NCI-H1436 treated with DMSO at 0.1 percent for 48 hours (cell line): ENCODE results near the gene PTMS.

Source experiments
- DNase-seq: peaks from one replicate; lab custom pipeline; 2025; lab: John Stamatoyannopoulos, UW

The PTMS gene

DNA sequence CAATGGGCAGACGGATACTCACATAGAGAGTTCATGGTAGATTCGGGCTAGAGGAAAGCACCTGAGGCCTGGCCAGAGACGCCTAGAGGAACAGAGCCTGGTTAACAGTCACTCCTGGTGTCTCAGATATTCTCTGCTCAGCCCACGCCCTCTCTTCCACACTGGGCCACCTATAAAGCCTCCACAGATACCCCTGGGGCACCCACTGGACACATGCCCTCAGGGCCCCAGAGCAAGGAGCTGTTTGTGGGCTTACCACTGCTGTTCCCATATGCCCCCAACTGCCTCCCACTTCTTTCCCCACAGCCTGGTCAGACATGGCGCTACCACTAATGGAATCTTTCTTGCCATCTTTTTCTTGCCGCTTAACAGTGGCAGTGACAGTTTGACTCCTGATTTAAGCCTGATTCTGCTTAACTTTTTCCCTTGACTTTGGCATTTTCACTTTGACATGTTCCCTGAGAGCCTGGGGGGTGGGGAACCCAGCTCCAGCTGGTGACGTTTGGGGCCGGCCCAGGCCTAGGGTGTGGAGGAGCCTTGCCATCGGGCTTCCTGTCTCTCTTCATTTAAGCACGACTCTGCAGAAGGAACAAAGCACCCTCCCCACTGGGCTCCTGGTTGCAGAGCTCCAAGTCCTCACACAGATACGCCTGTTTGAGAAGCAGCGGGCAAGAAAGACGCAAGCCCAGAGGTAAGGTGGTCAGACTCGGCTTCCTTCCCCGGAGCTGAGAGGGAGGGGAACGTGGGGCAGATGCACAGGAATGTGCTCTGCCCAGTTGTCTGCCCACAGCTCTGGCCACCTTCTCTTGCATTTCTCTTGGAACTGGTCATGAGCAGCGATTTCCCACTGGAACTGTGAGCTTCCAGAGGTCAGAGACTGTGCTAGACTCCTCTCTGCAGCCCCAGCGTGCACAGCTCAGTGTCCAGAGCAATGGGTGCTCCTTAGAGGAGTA, 23.1 kb downstream of the PTMS start, which contains the start of gene CD4:
Gene CD4 (plus strand): TSS at position 557 of the 953 bp plus-strand sequence. CDS start 10,611 bp downstream, outside the sequence.
- DNase-seq: no peak

DNA sequence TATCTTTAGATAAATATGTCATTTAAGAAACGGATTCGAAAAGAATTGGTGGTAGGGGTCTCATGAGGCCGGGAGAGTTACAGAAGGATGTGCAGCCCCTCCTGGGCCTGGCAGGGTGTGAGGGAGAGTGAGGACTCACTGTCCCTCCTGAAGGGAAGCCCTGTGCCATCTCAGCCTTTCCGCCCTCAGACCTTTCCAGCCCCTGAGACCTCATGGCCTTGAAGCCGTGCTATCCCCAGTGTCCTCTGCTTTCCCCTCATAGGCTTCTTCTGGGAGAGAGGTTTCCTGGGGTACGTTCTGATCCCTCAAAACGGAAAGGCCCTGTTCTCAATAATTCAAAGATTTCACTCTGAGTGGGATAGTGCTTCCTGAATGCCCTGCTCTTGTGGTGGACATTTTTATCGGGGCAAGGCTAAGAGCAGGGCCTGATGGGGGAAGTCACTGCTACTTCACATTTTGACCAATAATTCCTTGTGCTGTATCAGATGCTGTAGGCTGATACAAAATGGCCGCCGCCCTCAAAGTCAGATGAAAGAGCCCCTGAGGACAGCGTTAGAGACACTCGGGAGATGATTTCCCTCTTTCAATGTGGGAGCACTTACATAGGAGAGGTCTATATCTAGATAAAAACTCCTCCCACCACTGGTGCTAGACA, 24.5 kb downstream of the PTMS start:
- no peak for DNase-seq

DNA sequence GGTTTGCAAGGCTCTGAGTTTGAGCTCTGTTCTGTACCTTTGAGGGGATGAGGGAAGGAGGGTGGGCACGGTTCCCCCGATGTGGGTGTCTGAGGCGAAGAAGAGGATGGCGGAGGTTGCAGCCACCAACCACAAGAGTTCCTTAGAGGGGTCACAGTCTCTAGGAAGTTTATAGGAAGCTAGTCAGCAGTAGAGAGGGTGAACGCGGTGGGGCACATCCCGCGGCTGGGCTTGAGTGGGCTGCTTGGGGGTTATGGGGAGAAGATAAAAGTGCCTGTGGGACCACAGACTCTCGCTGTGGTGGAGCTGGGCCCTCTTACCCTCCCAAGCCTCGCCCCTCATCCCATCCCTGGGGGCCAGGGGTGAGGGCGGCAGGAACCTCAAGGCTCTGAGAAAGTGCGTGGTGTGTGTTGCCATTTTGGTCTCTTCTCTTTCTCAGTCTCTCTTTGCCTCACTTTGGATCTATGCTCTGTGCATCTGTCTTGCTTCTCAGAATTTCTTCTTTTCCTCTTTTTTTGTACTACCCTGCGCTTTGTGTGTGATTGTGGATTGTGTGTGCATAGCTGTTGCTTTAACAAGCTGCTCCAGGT, 25.9 kb downstream of the PTMS start:
- no peak for DNase-seq

DNA sequence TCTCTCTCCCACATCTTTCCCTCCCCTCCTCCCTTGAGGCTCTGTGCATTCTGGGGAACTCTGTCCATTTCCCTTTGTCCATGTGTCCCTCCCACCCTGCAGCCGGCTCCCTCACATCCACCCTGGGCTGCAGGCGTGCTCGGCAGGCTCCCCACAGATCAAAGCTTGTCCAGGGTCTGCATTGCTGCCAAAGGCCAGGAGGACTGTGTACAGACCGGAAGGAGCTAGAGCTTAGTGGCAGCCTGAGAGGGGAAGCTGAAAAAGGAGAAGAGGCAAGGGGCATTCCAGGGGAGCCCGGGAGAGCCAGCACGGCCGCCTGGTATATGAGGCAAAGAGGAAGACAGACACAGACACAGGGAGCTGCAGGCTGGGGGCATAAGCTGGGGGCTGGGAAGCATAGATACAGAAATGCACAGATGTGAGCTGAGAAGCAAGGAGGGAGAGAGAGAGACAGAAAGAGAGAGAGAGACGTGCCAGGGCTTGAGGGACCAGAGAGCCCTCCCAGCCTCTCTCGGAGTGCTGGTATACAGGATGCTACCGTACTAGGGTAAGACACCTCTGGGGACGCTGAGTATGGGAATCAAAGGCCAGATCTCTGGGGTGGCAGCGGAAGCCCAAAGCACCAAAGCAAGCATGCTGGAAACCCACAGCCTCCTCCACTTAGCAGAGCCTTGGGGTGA, 26.5 kb downstream of the PTMS start:
- DNase-seq: no peak

DNA sequence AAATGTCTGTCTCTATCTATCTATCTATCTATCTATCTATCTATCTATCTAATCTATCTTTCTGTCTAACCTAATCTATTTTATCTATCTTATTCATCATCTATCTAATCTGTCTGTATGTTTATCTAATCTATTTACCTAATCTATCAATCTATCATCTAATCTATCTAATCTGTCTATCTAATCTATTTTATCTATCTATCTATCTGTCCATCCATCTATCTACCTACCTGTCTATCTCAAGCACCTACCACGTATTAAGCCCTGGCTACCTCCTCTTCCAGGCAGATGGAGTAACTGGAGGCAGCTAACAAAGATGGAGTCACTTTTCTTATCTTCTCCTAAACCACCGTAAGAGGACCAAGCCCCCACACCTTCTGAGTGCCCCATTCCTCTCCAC, 28.9 kb downstream of the PTMS start:
- no peak for DNase-seq

DNA sequence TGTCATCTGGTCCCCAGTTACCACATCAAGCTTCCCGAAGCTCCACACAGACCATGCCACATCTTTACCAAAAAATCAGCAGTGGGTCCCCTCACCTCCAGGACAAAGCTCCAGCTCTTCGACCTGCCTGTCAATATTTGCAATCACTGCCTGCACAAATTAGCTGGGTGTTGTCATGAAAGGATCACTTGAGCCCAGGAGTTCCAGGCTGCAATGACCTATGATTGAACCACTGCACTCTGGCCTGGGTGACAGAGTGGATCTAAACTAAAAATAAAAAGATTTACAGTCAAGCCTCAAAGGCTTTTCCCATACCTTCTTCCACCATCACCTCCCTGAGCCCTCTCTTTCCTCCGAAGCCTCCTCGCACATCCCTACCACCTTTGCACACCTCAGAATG, 30.4 kb downstream of the PTMS start:
- DNase-seq: no peak

DNA sequence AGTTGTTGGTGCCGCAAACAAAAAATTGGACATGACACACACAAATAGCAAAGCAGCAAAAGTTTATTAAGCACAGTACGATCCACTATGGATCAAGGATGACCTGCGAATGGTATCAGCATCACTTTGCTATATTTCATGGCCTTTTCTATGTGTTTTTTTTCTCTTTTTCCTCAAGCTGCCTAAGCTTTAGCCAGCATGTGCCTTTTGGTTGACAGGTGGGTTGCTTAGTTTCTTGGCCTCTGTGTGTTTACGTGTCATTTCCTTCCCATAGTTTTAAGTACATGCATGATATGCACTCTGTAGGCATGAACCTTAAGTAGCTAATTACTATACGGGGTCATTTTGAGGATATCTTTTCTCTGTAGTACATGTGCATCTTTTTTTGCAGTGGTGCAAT, 33.0 kb downstream of the PTMS start:
- DNase-seq: no peak

DNA sequence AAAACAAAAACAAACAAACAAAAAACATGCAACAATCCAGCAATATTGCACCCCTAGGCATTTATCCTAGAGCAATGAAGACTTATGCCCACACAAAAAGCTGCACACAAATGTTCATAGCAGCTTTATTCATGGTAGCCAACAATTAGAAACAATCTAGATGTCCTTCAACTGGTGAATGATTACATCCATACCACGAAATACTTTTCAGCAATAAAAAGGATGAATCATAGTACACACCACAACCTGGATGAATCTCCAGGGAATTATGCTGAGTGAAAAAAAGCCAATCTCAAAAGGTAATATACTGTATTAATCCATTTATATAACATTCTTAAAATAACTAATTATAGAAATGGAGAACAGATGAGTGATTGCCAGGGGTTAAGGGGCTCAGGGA, 41.0 kb downstream of the PTMS start:
- DNase-seq: no peak

DNA sequence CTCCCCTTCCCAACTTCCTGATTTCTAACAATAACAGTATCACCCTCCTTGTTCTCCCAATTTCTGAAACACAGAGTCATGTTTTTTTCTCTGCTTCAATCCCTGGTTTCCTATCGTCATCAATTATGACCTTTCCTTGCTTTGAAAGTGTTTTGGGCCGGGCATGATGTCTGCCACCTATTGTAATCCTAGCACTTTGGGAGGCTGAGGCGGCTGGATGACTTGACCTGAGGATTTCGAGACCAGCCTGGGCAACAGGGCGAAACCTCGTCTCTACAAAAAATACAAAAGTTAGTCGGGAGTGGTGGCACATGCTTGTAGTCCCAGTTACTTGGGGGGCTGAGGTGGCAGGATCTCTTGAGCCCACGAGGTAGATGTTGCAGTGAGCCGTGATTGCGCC, 42.9 kb downstream of the PTMS start:
- no peak for DNase-seq

DNA sequence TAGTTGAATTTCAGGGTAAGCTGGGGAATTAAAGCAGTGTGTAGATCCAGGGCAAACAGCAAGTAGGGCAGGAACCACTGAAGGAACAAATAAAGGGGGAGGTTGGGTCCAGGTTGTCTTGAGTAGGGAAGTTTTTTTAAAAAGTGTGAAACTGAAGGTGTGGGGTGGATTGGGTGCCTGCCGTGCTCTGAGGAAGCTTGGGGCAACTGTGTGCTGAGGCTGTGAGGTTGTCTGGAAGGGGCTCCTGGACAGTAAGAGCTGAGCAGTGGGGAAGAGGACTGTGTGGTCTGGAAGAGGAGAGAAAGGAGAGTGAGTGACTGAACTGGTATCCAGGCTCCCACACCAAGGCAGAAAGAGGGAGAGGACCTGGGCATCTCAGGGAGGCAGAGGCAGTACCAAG, 44.6 kb downstream of the PTMS start:
- no peak for DNase-seq

DNA sequence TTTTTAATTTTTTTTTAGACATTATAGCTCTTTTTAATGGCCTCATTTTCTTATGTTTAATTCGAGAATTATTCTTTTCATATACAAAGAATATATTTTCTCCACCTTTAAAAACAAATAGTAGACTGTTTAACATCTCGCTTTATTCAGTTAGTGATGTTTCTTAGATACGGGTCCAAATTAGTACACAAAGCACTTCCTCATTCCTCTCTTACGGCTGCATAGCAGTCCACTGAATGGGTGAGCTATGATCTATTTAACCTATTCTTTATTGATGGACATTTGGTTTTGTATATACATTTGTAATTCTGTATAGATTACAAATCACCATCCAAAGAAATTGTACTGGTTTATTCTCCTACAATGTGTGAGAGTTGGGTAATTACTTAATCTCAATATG, 47.2 kb downstream of the PTMS start:
- DNase-seq: no peak

DNA sequence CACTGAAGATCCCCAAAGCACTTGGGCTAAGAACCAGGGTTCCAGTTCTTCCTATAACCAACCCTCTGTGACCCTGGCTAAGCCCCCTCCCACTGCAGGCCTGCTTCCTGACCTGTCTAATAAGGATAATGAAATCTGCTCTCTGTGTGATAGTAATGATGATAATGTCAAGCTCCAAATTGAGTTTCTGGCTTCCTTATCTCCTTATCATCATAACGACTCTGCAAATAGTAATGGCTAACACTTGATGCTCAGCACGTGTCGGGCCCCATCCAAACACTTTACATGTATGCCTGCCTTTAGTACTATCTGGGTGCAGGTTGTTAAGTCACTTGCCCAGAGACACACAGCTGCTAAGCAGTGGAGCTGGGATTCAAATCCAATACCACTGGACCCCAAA, 50.4 kb downstream of the PTMS start:
- DNase-seq: no peak

DNA sequence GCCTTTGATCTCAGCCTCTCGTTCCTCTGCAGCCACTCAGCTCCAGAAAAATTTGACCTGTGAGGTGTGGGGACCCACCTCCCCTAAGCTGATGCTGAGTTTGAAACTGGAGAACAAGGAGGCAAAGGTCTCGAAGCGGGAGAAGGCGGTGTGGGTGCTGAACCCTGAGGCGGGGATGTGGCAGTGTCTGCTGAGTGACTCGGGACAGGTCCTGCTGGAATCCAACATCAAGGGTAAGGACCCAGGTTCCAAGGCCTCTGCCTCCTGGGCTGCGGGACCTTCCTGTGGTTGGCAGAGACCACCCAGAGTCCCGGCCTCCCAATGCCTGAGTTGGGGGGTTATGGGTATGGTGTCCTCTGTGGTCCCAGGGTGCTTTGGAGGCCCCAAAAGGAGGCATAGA, 50.9 kb downstream of the PTMS start:
- no peak for DNase-seq

DNA sequence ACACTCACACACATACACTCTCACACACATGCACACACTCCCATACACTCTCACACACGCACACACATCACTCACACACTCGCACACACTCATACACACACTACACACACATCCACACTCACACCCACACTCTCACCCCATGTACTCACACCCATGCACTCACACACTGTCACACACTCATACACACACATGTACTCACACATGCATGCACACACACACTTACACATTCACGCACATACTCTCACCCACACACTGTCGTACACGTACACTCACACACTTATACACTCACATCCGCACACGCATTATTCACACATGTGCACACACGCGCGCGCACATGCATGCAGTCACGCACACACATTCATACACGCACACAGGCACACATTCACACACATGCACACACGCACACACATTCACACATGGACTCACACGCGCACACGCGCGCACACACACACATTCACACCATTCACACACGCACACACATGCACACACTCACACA, 51.5 kb downstream of the PTMS start:
- no peak for DNase-seq

DNA sequence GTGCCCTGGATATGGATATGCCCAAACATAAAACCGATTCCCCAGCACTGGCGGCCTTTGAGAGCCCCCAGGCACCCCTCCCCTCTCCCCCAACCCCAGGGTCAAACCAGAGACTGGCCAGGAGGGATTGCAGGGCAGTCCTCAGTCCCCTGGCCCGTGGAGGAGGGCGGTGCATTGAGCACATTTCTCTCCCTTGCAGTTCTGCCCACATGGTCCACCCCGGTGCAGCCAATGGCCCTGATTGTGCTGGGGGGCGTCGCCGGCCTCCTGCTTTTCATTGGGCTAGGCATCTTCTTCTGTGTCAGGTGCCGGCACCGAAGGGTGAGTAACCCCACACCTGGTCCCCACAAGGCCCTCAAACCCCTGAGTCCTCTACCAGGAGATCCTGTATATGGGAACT, 52.1 kb downstream of the PTMS start:
- DNase-seq: no peak

DNA sequence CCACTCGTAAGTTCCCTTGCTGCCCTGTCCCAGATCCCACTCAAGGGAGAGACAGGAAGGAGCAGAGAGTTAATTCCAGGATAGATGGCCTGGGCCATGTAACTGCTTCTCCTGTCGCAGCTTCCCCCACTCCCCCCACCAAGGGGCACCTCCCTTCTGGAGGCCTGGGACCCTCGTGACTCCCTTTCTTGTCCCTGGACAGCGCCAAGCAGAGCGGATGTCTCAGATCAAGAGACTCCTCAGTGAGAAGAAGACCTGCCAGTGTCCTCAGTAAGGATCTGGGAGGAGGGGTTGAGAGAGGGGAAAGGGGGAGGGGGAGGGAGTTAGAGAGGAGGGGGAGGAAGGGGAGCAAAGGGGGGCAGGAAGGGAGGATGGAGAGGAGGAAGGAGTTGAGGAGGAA, 52.5 kb downstream of the PTMS start:
- no peak for DNase-seq

DNA sequence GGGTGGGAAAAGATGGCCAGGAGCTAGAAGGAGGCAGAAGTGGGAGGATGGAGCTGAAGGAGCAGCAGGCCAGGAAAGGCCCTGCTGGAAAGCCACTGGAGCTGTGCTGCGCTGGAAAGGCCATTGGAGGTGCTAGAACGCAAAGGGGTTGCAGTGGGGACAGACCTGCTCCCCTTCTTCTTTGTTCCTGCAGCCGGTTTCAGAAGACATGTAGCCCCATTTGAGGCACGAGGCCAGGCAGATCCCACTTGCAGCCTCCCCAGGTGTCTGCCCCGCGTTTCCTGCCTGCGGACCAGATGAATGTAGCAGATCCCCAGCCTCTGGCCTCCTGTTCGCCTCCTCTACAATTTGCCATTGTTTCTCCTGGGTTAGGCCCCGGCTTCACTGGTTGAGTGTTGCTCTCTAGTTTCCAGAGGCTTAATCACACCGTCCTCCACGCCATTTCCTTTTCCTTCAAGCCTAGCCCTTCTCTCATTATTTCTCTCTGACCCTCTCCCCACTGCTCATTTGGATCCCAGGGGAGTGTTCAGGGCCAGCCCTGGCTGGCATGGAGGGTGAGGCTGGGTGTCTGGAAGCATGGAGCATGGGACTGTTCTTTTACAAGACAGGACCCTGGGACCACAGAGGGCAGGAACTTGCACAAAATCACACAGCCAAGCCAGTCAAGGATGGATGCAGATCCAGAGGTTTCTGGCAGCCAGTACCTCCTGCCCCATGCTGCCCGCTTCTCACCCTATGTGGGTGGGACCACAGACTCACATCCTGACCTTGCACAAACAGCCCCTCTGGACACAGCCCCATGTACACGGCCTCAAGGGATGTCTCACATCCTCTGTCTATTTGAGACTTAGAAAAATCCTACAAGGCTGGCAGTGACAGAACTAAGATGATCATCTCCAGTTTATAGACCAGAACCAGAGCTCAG, 53.2 kb downstream of the PTMS start:
- DNase-seq: no peak

DNA sequence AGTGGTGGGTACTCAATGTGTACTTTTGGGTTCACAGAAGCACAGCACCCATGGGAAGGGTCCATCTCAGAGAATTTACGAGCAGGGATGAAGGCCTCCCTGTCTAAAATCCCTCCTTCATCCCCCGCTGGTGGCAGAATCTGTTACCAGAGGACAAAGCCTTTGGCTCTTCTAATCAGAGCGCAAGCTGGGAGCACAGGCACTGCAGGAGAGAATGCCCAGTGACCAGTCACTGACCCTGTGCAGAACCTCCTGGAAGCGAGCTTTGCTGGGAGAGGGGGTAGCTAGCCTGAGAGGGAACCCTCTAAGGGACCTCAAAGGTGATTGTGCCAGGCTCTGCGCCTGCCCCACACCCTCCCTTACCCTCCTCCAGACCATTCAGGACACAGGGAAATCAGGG, 54.0 kb downstream of the PTMS start:
- DNase-seq: no peak
